Measurements from ENCODE around the gene DNAH9. TPM values are rescaled to one million over a fixed set of nuclear protein-coding genes. Genes with fewer than 3 reads are reported as not detected.

The DNAH9 gene
- polyA plus RNA-seq, 2 of the 4 experiments (the other 2 are of a cell fraction), result 0.03 to 0.04 TPM

DNA sequence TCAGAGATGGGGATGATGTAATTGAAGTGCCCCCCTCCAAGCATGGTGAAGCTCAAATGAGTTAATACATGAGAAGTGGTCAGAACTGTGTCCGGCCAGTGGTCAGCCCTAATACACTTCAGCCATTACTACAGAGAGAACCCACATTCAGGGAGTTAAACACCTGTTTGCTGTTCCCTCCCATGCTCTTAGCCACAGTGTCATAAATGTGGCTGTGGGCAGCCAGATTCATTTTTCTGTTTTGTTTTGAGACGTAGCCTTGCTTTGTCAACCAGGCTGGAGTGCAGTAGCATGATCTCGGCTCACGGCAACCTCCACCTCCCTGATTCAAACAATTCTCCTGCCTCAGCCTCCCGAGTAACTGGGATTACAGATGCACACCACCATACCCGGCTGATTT lies 139.9 kb downstream of the DNAH9 start (continued):
- TF ChIP-seq KDM5A (IDR thresholded peaks at IDR 0.05) (no peak), EHF (CRISPR knock-in tag; IDR thresholded peaks at IDR 0.05) (no peak), ESRRA (IDR thresholded peaks at IDR 0.05; ENCODE audit: borderline replicate concordance, low read length) (no peak), RFX5 (IDR thresholded peaks at IDR 0.05) (no peak)

- WGBS (ENCODE audit: missing lambda C conversion rate), result 72% methylated on average over 5 of the region's 5 CpGs
- POLR2A ChIA-PET, result no interaction called here
- no peak for ATAC-seq
Observed at GRCh38 chr17:11739351-11739750, 141.1 kb downstream of the DNAH9 start.

DNA sequence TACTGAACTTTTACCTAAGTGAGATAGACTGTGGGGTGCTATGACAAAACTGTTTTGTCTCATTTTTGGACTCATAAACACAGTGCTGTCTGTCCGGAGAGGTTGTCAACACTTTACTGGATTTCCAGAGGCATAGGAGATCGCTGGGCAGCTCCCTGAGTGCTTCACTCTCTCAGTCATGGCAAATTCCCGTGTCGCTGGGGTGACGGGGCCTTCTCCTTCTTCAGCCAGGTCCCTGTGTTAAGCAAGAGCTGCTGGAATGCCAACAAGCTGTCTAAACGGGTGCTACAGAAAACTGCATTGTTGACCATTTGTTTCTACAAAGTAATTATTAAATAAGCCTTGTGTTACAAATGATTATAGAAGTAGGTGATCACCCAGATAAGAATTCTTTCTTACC lies 141.6 kb downstream of the DNAH9 start:
- Histone ChIP-seq H3K27ac (no peak overlapping the region), H3K4me1 (no peaks in the 10 kb centered on the region), H3K4me2 (no peak overlapping the region), H3K4me3 (no peak overlapping the region), H3K9me3 (0 out of 3 replicates have a peak, but pooled peaks cover 3% of the 10 kb centered on the region)
- ChIA-PET POLR2A (no interaction called here), CTCF (interaction anchor here (1.2 kb wide), 1 partner anchor 17 kb away, joined by 3 read pairs; no protein-coding TSS in a partner anchor)
- FAIRE-seq, result no peak
- no peak for DNase-seq (ENCODE audit: low read depth in 1 of 2, low spot score in 1 of 2)
- TF ChIP-seq ESRRA (IDR thresholded peaks at IDR 0.05; ENCODE audit: borderline replicate concordance, low read length) (no peak), NFE2L2 (conservative IDR thresholded peaks at IDR 0.05; ENCODE audit: low read length) (no peak), CHD2 (IDR thresholded peaks at IDR 0.05; ENCODE audit: low read length, partially characterized antibody) (no peak), USF2 (IDR thresholded peaks at IDR 0.05) (no peak), HMGXB4 (CRISPR knock-in tag; IDR thresholded peaks at IDR 0.05; ENCODE audit: borderline replicate concordance) (no peak), RFX5 (IDR thresholded peaks at IDR 0.05) (no peak), MAZ (IDR thresholded peaks at IDR 0.05; ENCODE audit: borderline replicate concordance, low read depth, low read length) (no peak), BHLHE40 (IDR thresholded peaks at IDR 0.05; ENCODE audit: low read depth, low read length) (no peak), RAD21 (conservative IDR thresholded peaks at IDR 0.05 in 1 of 2, IDR thresholded peaks at IDR 0.05 in 1 of 2) (no peak), FOXS1 (CRISPR knock-in tag; IDR thresholded peaks at IDR 0.05) (no peak)
- TF ChIP-seq, protein P1, sequence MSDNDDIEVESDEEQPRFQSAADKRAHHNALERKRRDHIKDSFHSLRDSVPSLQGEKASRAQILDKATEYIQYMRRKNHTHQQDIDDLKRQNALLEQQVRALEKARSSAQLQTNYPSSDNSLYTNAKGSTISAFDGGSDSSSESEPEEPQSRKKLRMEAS (IDR thresholded peaks at IDR 0.05), result no peak
- 36% methylated on average over 6 of the region's 6 CpGs for WGBS (ENCODE audit: missing lambda C conversion rate)
- ATAC-seq, result no peak

More at GRCh38 chr17:11739351-11739750, 141.1 kb downstream of the DNAH9 start:
- no peak for FAIRE-seq
- TF ChIP-seq BCL3 (IDR thresholded peaks at IDR 0.05) (no peak), SMC3 (IDR thresholded peaks at IDR 0.05) (no peak), NR3C1 (IDR thresholded peaks at IDR 0.05) (no peak), HEYL (CRISPR knock-in tag; IDR thresholded peaks at IDR 0.05) (no peak), HDAC2 (IDR thresholded peaks at IDR 0.05) (no peak), MYC (IDR thresholded peaks at IDR 0.05; ENCODE audit: borderline replicate concordance, low read length) (no peak), FOXS1 (CRISPR knock-in tag; IDR thresholded peaks at IDR 0.05) (no peak), GATA3 (IDR thresholded peaks at IDR 0.05; ENCODE audit: borderline replicate concordance) (no peak), JUNB (IDR thresholded peaks at IDR 0.05) (no peak), RAD21 (conservative IDR thresholded peaks at IDR 0.05 in 1 of 2, IDR thresholded peaks at IDR 0.05 in 1 of 2) (no peak), NPAS2 (CRISPR knock-in tag; IDR thresholded peaks at IDR 0.05; ENCODE audit: borderline replicate concordance) (no peak), KDM1A (IDR thresholded peaks at IDR 0.05; ENCODE audit: low read depth) (no peak)
- TF ChIP-seq, protein P2, sequence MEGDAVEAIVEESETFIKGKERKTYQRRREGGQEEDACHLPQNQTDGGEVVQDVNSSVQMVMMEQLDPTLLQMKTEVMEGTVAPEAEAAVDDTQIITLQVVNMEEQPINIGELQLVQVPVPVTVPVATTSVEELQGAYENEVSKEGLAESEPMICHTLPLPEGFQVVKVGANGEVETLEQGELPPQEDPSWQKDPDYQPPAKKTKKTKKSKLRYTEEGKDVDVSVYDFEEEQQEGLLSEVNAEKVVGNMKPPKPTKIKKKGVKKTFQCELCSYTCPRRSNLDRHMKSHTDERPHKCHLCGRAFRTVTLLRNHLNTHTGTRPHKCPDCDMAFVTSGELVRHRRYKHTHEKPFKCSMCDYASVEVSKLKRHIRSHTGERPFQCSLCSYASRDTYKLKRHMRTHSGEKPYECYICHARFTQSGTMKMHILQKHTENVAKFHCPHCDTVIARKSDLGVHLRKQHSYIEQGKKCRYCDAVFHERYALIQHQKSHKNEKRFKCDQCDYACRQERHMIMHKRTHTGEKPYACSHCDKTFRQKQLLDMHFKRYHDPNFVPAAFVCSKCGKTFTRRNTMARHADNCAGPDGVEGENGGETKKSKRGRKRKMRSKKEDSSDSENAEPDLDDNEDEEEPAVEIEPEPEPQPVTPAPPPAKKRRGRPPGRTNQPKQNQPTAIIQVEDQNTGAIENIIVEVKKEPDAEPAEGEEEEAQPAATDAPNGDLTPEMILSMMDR (IDR thresholded peaks at IDR 0.05), result no peak
- Histone ChIP-seq H3K27ac (no peak overlapping the region), H3K4me1 (no peaks in the 10 kb centered on the region), H3K4me3 (no peak overlapping the region), H3K9me3 (0 out of 3 replicates have a peak, but pooled peaks cover 3% of the 10 kb centered on the region), H3K4me2 (no peak overlapping the region)
- CTCF ChIA-PET, result interaction anchor here (1.2 kb wide), 1 partner anchor 17 kb away, joined by 3 read pairs; no protein-coding TSS in a partner anchor
- DNase-seq (ENCODE audit: low read depth in 1 of 2, low spot score in 1 of 2), result no peak
